ENCODE results near the gene WNK1. TPM values are rescaled to one million over a fixed set of nuclear protein-coding genes. Genes with fewer than 3 reads are reported as not detected.

WNK1 gene
- polyA plus RNA-seq, 3 donors: 8.7 to 57.2 (median 20.9) TPM

DNA sequence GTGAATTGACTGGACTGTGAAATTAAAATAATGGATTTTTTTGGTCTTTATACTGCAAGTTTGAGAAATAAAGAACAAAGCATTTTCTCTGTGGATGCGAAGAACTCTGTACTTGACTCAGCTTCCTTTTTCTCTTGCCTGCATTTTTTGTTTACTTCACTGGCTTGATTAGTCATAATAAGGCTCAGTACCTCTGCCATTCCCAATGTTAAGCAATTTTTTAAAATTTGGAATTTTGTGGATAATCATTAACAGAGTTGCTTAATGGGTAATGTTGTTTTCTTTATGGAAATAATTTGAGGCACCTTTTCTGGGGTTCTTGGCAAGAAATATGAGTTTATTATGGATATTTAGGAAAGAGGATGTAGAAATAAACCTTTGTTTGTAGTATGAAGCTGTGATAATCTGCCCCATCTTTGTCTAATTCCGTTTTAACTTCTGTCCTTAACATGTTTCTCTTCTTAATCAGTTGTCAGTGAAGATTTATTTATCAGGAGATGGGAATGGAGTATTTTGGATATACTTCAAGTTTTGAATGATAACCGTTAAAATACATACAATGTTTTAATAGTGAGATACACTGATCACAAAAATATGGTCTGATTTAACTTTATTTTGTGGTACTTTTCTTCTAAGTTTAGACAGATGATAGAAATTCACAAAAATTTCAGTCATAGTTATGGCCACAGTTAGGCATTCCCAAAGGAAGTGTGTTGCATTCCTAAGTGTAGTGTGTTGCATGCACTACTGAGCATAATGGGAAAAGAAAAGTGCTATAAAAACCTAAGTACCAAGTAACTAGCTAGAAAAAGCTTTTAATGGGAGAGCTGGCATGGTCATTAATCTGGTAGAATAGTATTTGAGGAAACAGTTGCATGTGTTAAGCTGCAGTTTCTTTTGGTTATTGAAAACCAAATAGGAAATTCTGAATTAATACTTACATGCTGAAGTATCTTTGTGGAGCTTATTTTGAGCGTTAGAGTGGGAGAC is 27.7 kb downstream of the WNK1 start:
- peaks cover 0 to 2% (median 0%) of the 10 kb centered on the region in 7 donors for H3K9me3 Mint-ChIP-seq
- Histone ChIP-seq H3K79me2 (ENCODE audit: insufficient read depth, low read length) (peaks cover 98% of the 10 kb centered on the region), H3K9ac (ENCODE audit: insufficient read depth, low read length, poor library complexity, severe bottlenecking) (no peak overlapping the region), H3K9me3 (replicated peaks in 1 of 2; ENCODE audit: control insufficient read depth in 1 of 2, insufficient read depth in 1 of 2, low read length in 2 of 2) (no peaks in the 10 kb centered on the region), H3K27me3 (ENCODE audit: control insufficient read depth in 2 of 2, insufficient read depth in 2 of 2, low read length in 2 of 2) (no peaks in the 10 kb centered on the region), H4K20me1 (ENCODE audit: insufficient read depth, low read length) (peaks cover 96% of the 10 kb centered on the region), H3K4me3 (replicated peaks in 1 of 3; ENCODE audit: low read depth in 2 of 3, low read length in 3 of 3) (peak overlapping the region in 1 of 3 experiments; percentile 48), H3K4me1 (ENCODE audit: control insufficient read depth in 1 of 2, insufficient read depth in 2 of 2, low read length in 2 of 2) (peaks cover 15 to 26% of the 10 kb centered on the region in 2 donors), H3K4me2 (replicated peaks; ENCODE audit: extremely low read depth, low read length, poor library complexity, severe bottlenecking) (peak overlapping the region; percentile 42), H2AFZ (ENCODE audit: insufficient read depth, low read depth, low read length, poor library complexity, severe bottlenecking) (no peak overlapping the region), H3K36me3 (replicated peaks in 1 of 2; ENCODE audit: control insufficient read depth in 1 of 2, insufficient read depth in 2 of 2, low read length in 2 of 2) (no peaks in the 10 kb centered on the region), H3K27ac (ENCODE audit: low read depth in 1 of 2, low read length in 2 of 2) (peak overlapping the region; percentile 56 to 66)
- H3K27ac Mint-ChIP-seq: peak overlapping the region in 6 of 7 donors; percentile 25 to 86 (median 79)
- peak overlapping the region; percentile 59 to 70 for H3K4me3 Mint-ChIP-seq
- TF ChIP-seq, protein P1, sequence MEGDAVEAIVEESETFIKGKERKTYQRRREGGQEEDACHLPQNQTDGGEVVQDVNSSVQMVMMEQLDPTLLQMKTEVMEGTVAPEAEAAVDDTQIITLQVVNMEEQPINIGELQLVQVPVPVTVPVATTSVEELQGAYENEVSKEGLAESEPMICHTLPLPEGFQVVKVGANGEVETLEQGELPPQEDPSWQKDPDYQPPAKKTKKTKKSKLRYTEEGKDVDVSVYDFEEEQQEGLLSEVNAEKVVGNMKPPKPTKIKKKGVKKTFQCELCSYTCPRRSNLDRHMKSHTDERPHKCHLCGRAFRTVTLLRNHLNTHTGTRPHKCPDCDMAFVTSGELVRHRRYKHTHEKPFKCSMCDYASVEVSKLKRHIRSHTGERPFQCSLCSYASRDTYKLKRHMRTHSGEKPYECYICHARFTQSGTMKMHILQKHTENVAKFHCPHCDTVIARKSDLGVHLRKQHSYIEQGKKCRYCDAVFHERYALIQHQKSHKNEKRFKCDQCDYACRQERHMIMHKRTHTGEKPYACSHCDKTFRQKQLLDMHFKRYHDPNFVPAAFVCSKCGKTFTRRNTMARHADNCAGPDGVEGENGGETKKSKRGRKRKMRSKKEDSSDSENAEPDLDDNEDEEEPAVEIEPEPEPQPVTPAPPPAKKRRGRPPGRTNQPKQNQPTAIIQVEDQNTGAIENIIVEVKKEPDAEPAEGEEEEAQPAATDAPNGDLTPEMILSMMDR (IDR thresholded peaks at IDR 0.05): no peak
- DNase-seq: peak; percentile 11 to 63 (median 58)
- intact Hi-C loops (cut with micrococcal nuclease): no loop called here
- WGBS (ENCODE audit: insufficient coverage): 20% methylated on average over 1 of the region's 4 CpGs
- H3K4me1 Mint-ChIP-seq: peaks cover 40% of the 10 kb centered on the region
- peaks cover 2 to 5% of the 10 kb centered on the region in 2 donors for H3K36me3 Mint-ChIP-seq
- no peaks in the 10 kb centered on the region for H3K27me3 Mint-ChIP-seq (ENCODE audit: low read depth in 3 of 3)

DNA sequence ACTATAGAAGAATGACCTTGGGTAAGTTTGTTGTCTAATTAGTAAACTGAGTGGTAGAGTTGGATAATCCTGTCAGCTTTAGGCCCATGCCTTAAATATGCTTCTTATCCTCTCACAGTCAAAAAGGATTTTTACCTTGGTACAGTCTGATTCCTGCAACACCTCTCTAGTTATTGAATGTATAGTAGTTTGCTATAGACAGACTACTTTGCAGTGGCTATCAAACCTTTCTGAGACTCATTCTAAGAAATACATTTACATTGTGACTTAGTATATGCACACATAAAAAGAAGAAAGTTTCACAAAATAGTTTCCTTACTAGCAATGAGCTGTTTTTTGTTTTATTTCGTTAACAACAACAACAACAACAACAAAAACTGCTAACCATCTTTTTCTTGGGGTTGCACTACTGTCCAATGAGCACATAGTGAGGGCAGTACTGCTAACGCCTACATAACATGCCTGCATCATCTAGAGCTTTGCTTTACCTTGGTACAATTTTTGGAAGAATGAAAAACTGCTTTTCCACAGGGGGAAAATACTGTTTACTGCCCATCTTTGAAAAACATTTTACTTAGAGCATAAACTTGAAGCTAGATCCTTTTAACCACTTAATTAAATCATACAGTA is 28.5 kb downstream of the WNK1 start:
- WGBS (ENCODE audit: insufficient coverage): 100% methylated on average over 1 of the region's 2 CpGs
- peaks cover 40% of the 10 kb centered on the region for H3K4me1 Mint-ChIP-seq

More for the DNA sequence above, 28.5 kb downstream of the WNK1 start:
- Mint-ChIP-seq H3K27me3 (ENCODE audit: low read depth in 3 of 3) (no peaks in the 10 kb centered on the region), H3K4me3 (no peak overlapping the region), H3K9me3 (peaks cover 0 to 5% (median 0%) of the 10 kb centered on the region in 7 donors), H3K27ac (no peak overlapping the region), H3K36me3 (peaks cover 2 to 4% of the 10 kb centered on the region in 2 donors)
- Histone ChIP-seq H3K9ac (ENCODE audit: insufficient read depth, low read length, poor library complexity, severe bottlenecking) (no peak overlapping the region), H3K79me2 (ENCODE audit: insufficient read depth, low read length) (peaks cover 98% of the 10 kb centered on the region), H4K20me1 (ENCODE audit: insufficient read depth, low read length) (peaks cover 96% of the 10 kb centered on the region), H3K27me3 (ENCODE audit: control insufficient read depth in 2 of 2, insufficient read depth in 2 of 2, low read length in 2 of 2) (no peaks in the 10 kb centered on the region), H3K9me3 (replicated peaks in 1 of 2; ENCODE audit: control insufficient read depth in 1 of 2, insufficient read depth in 1 of 2, low read length in 2 of 2) (no peaks in the 10 kb centered on the region), H3K27ac (ENCODE audit: low read depth in 1 of 2, low read length in 2 of 2) (no peak overlapping the region), H2AFZ (ENCODE audit: insufficient read depth, low read depth, low read length, poor library complexity, severe bottlenecking) (no peak overlapping the region), H3K36me3 (replicated peaks in 1 of 2; ENCODE audit: control insufficient read depth in 1 of 2, insufficient read depth in 2 of 2, low read length in 2 of 2) (no peaks in the 10 kb centered on the region), H3K4me1 (ENCODE audit: control insufficient read depth in 1 of 2, insufficient read depth in 2 of 2, low read length in 2 of 2) (peaks cover 15 to 26% of the 10 kb centered on the region in 2 donors), H3K4me3 (replicated peaks in 1 of 3; ENCODE audit: low read depth in 2 of 3, low read length in 3 of 3) (no peak overlapping the region), H3K4me2 (replicated peaks; ENCODE audit: extremely low read depth, low read length, poor library complexity, severe bottlenecking) (no peak overlapping the region)
- intact Hi-C loops (cut with micrococcal nuclease): no loop called here
- no peak for DNase-seq
- TF ChIP-seq, protein P1 (IDR thresholded peaks at IDR 0.05): no peak
